GM20000 (cell line): Measurements from ENCODE around the gene MID2.

Source experiments
- DNase-seq: peaks from one replicate; pipeline ENCODE4 v3.0.0; 2012; ENCODE audit warnings: low spot score
- TF ChIP-seq, protein P1 (sequence below): IDR thresholded peaks from 2 replicates; pipeline ENCODE4 v1.5.1; 2012; ENCODE audit warnings: mild to moderate bottlenecking, control low read depth; ENCODE audit errors: extremely low read depth, missing control alignments

MID2 gene

DNA sequence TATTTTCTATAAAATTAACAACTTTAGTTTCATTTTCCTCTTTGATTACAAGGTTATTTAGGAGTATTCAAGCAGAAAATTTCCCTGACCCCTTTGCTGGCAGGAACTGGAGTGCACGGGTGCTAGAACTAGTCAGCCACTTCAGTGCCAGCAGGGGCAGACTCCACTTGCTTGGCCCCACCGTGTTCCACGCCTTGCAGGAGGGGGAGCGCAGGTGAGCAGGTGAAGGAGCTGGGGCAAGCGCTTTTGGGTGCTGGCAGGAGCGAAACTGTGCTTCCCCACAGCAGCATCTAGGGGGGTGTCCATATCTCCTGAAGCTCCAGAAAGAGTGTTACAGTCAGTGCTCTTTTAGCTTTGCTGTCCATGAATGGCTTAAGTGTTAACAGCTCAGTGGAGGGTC, 45.5 kb downstream of the MID2 start:
- no peak for DNase-seq
- TF ChIP-seq, protein P1, sequence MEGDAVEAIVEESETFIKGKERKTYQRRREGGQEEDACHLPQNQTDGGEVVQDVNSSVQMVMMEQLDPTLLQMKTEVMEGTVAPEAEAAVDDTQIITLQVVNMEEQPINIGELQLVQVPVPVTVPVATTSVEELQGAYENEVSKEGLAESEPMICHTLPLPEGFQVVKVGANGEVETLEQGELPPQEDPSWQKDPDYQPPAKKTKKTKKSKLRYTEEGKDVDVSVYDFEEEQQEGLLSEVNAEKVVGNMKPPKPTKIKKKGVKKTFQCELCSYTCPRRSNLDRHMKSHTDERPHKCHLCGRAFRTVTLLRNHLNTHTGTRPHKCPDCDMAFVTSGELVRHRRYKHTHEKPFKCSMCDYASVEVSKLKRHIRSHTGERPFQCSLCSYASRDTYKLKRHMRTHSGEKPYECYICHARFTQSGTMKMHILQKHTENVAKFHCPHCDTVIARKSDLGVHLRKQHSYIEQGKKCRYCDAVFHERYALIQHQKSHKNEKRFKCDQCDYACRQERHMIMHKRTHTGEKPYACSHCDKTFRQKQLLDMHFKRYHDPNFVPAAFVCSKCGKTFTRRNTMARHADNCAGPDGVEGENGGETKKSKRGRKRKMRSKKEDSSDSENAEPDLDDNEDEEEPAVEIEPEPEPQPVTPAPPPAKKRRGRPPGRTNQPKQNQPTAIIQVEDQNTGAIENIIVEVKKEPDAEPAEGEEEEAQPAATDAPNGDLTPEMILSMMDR = no peak

DNA sequence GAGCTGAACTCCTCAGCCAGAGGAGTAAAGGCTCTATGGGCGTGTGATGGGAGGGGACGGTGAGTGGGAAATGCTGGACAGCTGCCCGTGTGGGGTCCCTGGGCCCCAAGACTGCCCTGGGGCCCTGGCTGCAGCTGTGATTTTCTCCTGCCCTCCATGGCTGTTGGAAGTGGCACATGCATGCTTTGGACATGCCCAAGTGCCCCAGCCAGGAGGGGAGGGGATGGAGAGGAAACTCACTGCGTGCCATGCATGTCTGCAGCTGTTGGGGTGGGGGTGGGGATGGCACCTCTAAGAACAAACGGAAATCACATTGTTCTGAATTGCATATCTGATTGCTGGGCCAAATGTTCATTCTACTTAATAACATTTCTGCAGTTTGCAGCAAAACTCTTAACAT, 52.4 kb downstream of the MID2 start:
- no peak for DNase-seq
- TF ChIP-seq, protein P1 = no peak

DNA sequence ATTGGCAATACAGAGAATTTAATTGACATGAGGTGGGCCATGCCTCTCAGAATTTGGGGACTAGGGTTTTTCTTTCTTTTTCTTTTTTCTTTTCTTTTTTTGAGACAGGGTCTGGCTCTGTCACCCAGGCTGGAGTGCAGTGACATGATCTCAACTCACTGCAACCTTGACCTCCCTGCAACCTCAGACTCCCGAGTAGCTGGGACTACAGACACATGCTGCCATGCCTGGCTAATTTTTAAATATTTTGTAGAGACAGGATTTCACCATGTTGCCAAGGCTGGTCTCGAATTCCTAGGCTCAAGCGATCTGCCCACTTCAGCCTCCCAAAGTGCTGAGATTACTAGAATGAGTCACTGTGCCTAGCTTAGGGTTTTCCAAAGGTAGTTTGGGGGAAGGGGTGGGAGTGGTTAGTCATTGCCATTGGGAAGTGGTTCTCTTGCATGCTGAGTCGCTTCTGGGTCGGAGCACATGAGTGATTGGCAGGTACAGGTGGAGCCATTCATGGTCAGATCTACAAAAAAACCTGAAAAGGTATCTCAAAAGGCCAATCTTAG, 54.5 kb downstream of the MID2 start:
- DNase-seq = no peak
- TF ChIP-seq, protein P1 = no peak

DNA sequence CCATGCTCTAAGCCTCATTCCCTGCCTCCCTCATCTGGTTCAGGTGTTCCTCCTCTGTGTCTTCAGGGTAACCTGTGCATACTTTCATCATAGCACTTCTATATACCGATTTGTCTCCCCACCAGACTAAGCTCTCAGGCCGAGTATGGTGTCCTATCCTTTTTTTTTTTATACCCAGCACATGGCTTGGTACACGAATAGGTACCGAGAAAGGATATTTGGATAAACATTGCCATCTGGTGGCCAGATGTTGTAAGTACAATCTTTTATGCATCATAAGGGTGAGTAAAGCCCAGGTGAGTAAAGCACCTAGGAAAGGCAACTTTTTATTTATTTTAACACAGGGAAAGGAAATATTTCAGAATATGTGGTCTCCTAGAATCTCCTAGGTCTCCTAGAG, 68.4 kb downstream of the MID2 start:
- DNase-seq = peak; percentile 12
- TF ChIP-seq, protein P1 = no peak

DNA sequence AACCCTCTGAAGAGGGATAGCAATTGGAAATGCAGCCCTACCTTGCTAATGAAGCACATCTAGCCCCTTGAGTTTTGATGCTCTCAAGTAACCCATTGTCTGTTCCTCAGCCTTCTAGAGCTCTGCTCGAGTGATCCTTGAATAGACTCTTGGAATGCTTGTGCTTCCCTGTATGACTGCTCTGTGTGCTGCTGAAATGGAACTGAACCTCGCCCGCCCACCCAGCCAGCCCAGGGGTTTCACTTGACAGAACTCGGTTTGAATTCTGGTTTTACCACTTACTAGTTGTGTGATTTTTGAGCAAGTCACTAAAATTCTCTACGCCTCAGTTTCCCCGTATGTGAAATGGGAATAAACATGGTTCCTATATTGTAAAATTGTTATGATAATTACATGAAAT, 77.1 kb downstream of the MID2 start:
- TF ChIP-seq, protein P1 = no peak
- no peak for DNase-seq

DNA sequence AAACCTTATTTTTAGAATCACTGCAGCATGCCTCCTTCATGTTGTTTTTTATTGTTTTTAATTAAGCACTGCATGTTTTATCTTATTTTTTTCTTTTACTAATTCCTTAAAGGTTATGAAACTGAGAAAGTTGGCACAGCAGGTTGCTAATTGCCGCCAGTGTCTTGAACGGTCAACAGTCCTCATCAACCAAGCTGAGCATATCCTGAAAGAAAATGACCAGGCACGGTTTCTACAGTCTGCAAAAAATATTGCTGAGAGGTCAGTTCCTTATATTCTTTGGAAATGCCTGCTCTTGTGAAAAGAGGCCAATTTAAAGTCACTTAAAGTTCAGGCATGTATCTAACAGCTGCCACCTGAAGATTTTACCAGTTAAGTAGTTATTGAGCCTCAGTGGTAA, 79.7 kb downstream of the MID2 start:
- TF ChIP-seq, protein P1 = no peak
- no peak for DNase-seq

DNA sequence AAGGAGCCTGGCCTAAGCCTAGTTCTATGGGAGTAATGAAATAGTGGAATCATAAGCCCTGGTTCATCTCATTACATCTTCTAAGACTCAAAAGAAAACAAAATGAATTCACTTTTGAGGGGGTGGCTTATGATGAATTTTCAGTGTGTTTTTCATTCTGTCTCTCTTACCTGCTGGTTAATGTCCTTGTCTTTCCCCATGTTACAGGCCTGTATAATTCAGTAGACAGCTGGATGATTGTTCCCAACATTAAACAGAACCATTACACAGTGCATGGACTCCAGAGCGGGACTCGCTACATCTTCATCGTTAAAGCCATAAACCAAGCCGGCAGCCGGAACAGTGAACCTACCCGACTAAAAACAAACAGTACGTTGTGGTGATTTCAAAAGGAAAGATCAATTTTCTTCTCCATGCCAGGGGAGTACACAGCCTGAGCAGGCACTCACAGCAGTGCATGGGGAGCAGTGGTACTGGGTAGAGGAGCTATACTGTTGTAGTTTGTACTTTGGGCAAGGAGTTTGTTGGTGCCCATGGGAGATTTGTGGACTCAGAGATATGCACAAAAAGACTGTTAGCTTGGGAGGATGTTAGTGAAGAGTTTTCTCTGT, 98.6 kb downstream of the MID2 start:
- TF ChIP-seq, protein P1 = no peak
- DNase-seq = no peak
